Neural progenitor cell (in vitro differentiated cells): ENCODE data around the gene VAV3. TPM values are rescaled to one million over a fixed set of nuclear protein-coding genes. Genes with fewer than 3 reads are reported as not detected.
"Not testable (repeated sequence)": the region's sequence is repeated elsewhere in the genome, so short reads cannot be mapped to it uniquely, and the experiment has no call there.

Experiments
- DNase-seq: peaks from one replicate; pipeline ENCODE4 v3.0.0-alpha.2; 2016; ENCODE audit warnings: low spot score
- H2AFZ ChIP-seq: fragments of 200-600 bp; sonication (generic); replicated peaks from 2 replicates; pipeline ENCODE4 v1.6.1; 2016; ENCODE audit warnings: antibody characterized with exemption
- H3F3A ChIP-seq: fragments of 200-600 bp; sonication (generic); 2 replicates; pipeline ENCODE4 v1.6.1; 2016; ENCODE audit warnings: antibody characterized with exemption, low read depth
- H3K27ac ChIP-seq: fragments of 200-600 bp; sonication (generic); 2 replicates; pipeline ENCODE4 v1.5.1; 2016; ENCODE audit warnings: mild to moderate bottlenecking
- H3K27me3 ChIP-seq: fragments of 200-600 bp; sonication (generic); 2 replicates; pipeline ENCODE4 v1.6.1; 2016; ENCODE audit warnings: mild to moderate bottlenecking, moderate library complexity
- H3K36me3 ChIP-seq: fragments of 200-600 bp; sonication (generic); 2 replicates; pipeline ENCODE4 v1.5.1; 2016
- H3K4me1 ChIP-seq: fragments of 200-600 bp; sonication (generic); 2 replicates; pipeline ENCODE4 v1.6.1; 2016; ENCODE audit warnings: mixed run types
- H3K4me2 ChIP-seq: fragments of 200-600 bp; sonication (generic); 2 replicates; pipeline ENCODE4 v1.6.1; 2016
- H3K4me3 ChIP-seq: fragments of 200-600 bp; sonication (generic); 2 replicates; pipeline ENCODE4 v1.5.1; 2016
- H3K79me2 ChIP-seq: fragments of 200-600 bp; sonication (generic); 2 replicates; pipeline ENCODE4 v1.6.1; 2016; ENCODE audit warnings: low read depth
- H3K9ac ChIP-seq: fragments of 200-600 bp; sonication (generic); 2 replicates; pipeline ENCODE4 v1.6.1; 2016
- H3K9me3 ChIP-seq: fragments of 200-600 bp; sonication (generic); 2 replicates; pipeline ENCODE4 v1.5.1; 2016; ENCODE audit warnings: low read depth
- H4K20me1 ChIP-seq: fragments of 200-600 bp; sonication (generic); 2 replicates; pipeline ENCODE4 v1.6.1; 2016; ENCODE audit warnings: low read depth
- H3K27ac Mint-ChIP-seq: 3 replicates; pipeline ENCODE4 v1.8.0; 2021; ENCODE audit warnings: mixed read lengths
- H3K27me3 Mint-ChIP-seq: 2 replicates; pipeline ENCODE4 v1.8.0; 2022; ENCODE audit warnings: low read depth, mild to moderate bottlenecking, inconsistent platforms, moderate library complexity, mixed read lengths; ENCODE audit not compliant: insufficient read depth
- H3K36me3 Mint-ChIP-seq: 3 replicates; pipeline ENCODE4 v1.8.0; 2021; ENCODE audit warnings: mixed read lengths
- H3K4me1 Mint-ChIP-seq: 3 replicates; pipeline ENCODE4 v1.8.0; 2021; ENCODE audit warnings: mixed read lengths
- H3K4me3 Mint-ChIP-seq: 3 replicates; pipeline ENCODE4 v1.8.0; 2021; ENCODE audit warnings: mild to moderate bottlenecking, moderate library complexity, mixed read lengths
- H3K9me3 Mint-ChIP-seq: 3 replicates; pipeline ENCODE4 v1.8.0; 2020; ENCODE audit warnings: mixed read lengths
- EZH2 ChIP-seq: fragments of 200-600 bp; sonication (generic); IDR thresholded peaks from 2 replicates; pipeline ENCODE4 v1.6.1; 2017; ENCODE audit warnings: antibody characterized with exemption, mild to moderate bottlenecking, moderate library complexity
- EZH2phosphoT487 ChIP-seq: fragments of 200-600 bp; sonication (generic); IDR thresholded peaks from 2 replicates; pipeline ENCODE4 v1.6.1; 2017; ENCODE audit warnings: antibody characterized with exemption
- total RNA-seq: library from RNA; depleted of rRNA; stranded (reverse); fragments of >200 nt; gene quantifications from 2 replicates; pipeline ENCODE4 v1.2.3, GENCODE V29; 2015; ENCODE audit warnings: low replicate concordance
- TF ChIP-seq, protein P1 (sequence below): fragments of 200-600 bp; sonication (generic); IDR thresholded peaks from 2 replicates; pipeline ENCODE4 v1.5.1; 2017; ENCODE audit warnings: antibody characterized with exemption, mild to moderate bottlenecking

VAV3 gene
- total RNA-seq, 1 donor from 2014 or later, result 1.7 TPM

- Histone ChIP-seq H3K4me1 (no peaks in the 10 kb centered on the region), H3K27ac (no peak overlapping the region), H3K79me2 (no peaks in the 10 kb centered on the region), H3K27me3 (no peaks in the 10 kb centered on the region), H4K20me1 (no peaks in the 10 kb centered on the region), H2AFZ (no peak overlapping the region), H3K4me3 (no peak overlapping the region), H3K9ac (no peak overlapping the region), H3K4me2 (no peak overlapping the region), H3F3A (no peaks in the 10 kb centered on the region), H3K36me3 (no peaks in the 10 kb centered on the region), H3K9me3 (no peaks in the 10 kb centered on the region)
- TF ChIP-seq, protein P1, sequence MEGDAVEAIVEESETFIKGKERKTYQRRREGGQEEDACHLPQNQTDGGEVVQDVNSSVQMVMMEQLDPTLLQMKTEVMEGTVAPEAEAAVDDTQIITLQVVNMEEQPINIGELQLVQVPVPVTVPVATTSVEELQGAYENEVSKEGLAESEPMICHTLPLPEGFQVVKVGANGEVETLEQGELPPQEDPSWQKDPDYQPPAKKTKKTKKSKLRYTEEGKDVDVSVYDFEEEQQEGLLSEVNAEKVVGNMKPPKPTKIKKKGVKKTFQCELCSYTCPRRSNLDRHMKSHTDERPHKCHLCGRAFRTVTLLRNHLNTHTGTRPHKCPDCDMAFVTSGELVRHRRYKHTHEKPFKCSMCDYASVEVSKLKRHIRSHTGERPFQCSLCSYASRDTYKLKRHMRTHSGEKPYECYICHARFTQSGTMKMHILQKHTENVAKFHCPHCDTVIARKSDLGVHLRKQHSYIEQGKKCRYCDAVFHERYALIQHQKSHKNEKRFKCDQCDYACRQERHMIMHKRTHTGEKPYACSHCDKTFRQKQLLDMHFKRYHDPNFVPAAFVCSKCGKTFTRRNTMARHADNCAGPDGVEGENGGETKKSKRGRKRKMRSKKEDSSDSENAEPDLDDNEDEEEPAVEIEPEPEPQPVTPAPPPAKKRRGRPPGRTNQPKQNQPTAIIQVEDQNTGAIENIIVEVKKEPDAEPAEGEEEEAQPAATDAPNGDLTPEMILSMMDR, result no peak
- TF ChIP-seq EZH2, result no peak
- TF ChIP-seq EZH2phosphoT487, result no peak
- H3K36me3 Mint-ChIP-seq, result no peaks in the 10 kb centered on the region
- H3K27me3 Mint-ChIP-seq, result peaks cover 5% of the 10 kb centered on the region
- H3K9me3 Mint-ChIP-seq, result no peaks in the 10 kb centered on the region
- no peaks in the 10 kb centered on the region for H3K4me1 Mint-ChIP-seq
- H3K27ac Mint-ChIP-seq, result no peak overlapping the region
- H3K4me3 Mint-ChIP-seq, result no peak overlapping the region
- DNase-seq, result no peak
These were observed 237.1 kb downstream of the VAV3 start for GRCh38 chr1:107727866-107728265.

- Mint-ChIP-seq H3K4me3 (no peak overlapping the region), H3K27ac (no peak overlapping the region), H3K4me1 (no peaks in the 10 kb centered on the region)
These were observed 238.1 kb downstream of the VAV3 start for GRCh38 chr1:107726860-107727259.

GRCh38 chr1:107724648-107725047 is 240.3 kb downstream of the VAV3 start:
- Mint-ChIP-seq H3K27ac (no peak overlapping the region), H3K9me3 (peaks cover 2% of the 10 kb centered on the region), H3K4me1 (no peaks in the 10 kb centered on the region), H3K27me3 (peaks cover 5% of the 10 kb centered on the region), H3K36me3 (no peaks in the 10 kb centered on the region), H3K4me3 (no peak overlapping the region)
- Histone ChIP-seq H3K27ac (no peak overlapping the region), H2AFZ (no peak overlapping the region), H3K4me3 (no peak overlapping the region), H3K9me3 (no peaks in the 10 kb centered on the region), H3K4me1 (no peaks in the 10 kb centered on the region), H3K36me3 (no peaks in the 10 kb centered on the region), H3K27me3 (no peaks in the 10 kb centered on the region), H3K9ac (no peak overlapping the region), H3K79me2 (no peaks in the 10 kb centered on the region), H3F3A (no peaks in the 10 kb centered on the region), H3K4me2 (no peak overlapping the region), H4K20me1 (no peaks in the 10 kb centered on the region)
- TF ChIP-seq, protein P1, result no peak
- TF ChIP-seq EZH2, result no peak
- no peak for TF ChIP-seq EZH2phosphoT487
- no peak for DNase-seq

More at GRCh38 chr1:107726860-107727259, 238.1 kb downstream of the VAV3 start:
- H3K9me3 ChIP-seq, result no peaks in the 10 kb centered on the region
- H3K9me3 Mint-ChIP-seq, result no peaks in the 10 kb centered on the region
- no peak overlapping the region for H3K9ac ChIP-seq
- no peak for DNase-seq
- peaks cover 5% of the 10 kb centered on the region for H3K27me3 Mint-ChIP-seq
- no peaks in the 10 kb centered on the region for H3F3A ChIP-seq
- H3K4me3 ChIP-seq, result no peak overlapping the region
- no peaks in the 10 kb centered on the region for H4K20me1 ChIP-seq
- no peak overlapping the region for H3K4me2 ChIP-seq
- H2AFZ ChIP-seq, result no peak overlapping the region
- H3K27me3 ChIP-seq, result no peaks in the 10 kb centered on the region
- H3K36me3 ChIP-seq, result no peaks in the 10 kb centered on the region
- H3K36me3 Mint-ChIP-seq, result no peaks in the 10 kb centered on the region
- no peaks in the 10 kb centered on the region for H3K4me1 ChIP-seq
- no peak overlapping the region for H3K27ac ChIP-seq
- H3K79me2 ChIP-seq, result no peaks in the 10 kb centered on the region
- TF ChIP-seq EZH2phosphoT487, result no peak
- TF ChIP-seq EZH2, result no peak
- TF ChIP-seq, protein P1, result no peak

DNA sequence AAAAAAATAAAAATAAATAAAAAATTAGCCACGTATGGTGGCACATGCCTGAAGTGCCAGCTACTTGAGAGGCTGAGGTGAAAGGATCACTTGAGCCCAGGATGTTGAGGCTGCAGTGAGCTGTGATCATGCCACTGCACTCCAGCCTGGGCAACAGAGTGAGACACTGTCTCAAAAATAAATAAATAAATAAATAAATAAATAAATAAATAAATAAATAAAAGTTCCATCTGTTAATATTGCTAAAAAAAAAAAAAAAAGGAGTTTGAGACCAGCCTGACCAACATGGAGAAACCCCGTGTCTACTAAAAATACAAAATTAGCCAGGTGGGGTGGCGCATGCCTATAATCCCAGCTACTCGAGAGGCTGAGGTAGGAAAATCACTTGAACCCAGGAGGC is 244.8 kb downstream of the VAV3 start:
- not testable (repeated sequence) for H4K20me1 ChIP-seq, DNase-seq, H3K36me3 ChIP-seq, H3K4me3 ChIP-seq, H3K9me3 Mint-ChIP-seq, H3K79me2 ChIP-seq, H3K36me3 Mint-ChIP-seq, H3K27ac ChIP-seq, H3K4me1 Mint-ChIP-seq, H3K9ac ChIP-seq, H3K4me1 ChIP-seq, H3F3A ChIP-seq, H3K27me3 ChIP-seq, H3K27me3 Mint-ChIP-seq, H3K4me3 Mint-ChIP-seq, H3K4me2 ChIP-seq, H3K9me3 ChIP-seq, H3K27ac Mint-ChIP-seq, H2AFZ ChIP-seq
